HG03045 (cell line): ENCODE data around the gene CELA2B.

Experiments used
- ATAC-seq: cut with Tn5 transposase; IDR thresholded peaks from one replicate; pipeline ENCODE4 v1.9.1; 2021; ENCODE audit warnings: mild to moderate bottlenecking, moderate library complexity; ENCODE audit not compliant: unreplicated experiment

CELA2B gene

GRCh38 chr1:15524021-15524282 lies 48.0 kb downstream of the CELA2B start, which contains the start of gene CASP9:
TSS of gene CASP9 (minus strand) at chr1:15524215. CDS start at chr1:15524200, 15 bp downstream.
- no peak for ATAC-seq

GRCh38 chr1:15524283-15525049 lies 48.6 kb downstream of the CELA2B start:
- peak; percentile 46 for ATAC-seq

GRCh38 chr1:15525050-15526020 lies 49.4 kb downstream of the CELA2B start:
- no peak for ATAC-seq

GRCh38 chr1:15526021-15526489 lies 50.2 kb downstream of the CELA2B start:
- ATAC-seq: no peak

DNA sequence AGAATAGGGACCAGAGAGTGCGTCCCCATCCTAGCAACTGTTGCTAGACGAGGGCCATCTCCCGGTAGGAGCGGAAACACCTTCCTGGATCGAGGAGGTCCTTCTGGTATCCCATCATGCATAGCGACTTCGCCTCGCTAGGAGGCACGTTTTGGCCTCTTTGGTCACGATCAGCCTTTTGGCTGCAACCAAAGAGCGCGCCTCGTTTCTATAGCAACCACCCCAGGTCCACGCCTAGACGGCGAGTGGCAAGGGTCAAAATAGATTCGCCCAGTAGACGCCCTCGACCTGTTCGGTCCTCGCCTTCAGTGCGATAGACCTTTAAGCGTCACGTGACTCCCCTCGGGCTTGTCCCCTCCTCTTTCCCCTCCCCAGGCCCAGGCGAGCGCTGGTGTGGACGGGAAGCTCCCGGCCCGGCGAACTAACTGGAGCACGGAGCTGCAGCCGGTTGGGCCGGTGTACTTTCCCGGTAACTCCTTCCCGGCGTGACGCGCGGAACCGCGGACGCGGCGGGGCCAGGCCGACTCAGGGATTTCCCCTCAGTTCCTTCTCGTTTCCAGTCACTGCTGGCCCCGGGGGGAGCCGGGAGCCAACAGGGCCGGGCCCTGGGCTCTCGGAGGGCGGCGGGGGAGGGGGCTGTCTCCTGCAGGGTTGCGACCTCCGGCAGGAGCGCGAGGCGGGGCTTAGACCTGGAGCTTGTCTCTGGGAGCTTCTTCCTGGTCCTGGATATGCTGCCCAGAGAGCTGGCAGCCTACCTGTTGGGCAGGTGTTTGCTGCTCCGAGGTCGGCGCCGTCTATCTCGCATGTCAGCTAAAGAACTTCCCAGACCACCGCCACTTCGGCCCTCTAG lies 50.8 kb downstream of the CELA2B start, which contains the start of gene DNAJC16:
DNAJC16 (plus strand) TSS at position 359 of the 850 bp plus-strand sequence. CDS start 2,258 bp downstream, outside the sequence.
- peak; percentile 51 for ATAC-seq

DNA sequence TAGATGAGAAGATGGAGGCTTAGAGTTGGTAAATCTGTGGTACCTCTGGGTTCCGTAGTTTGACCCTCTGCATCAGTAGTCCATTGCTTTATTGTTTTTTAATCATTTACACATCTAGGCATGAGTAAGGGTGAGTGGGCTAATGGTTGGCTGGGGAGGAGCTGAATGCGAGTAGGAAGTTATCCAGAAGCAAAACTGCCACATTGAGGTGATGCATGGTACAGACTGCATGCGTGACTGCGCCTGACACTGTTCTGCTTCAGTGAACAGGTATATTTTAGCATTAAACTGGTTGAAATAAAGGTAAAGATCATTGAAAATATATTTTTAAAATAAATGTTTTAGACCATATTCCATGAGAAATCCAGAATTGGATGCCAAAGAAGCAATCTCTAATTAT lies 55.1 kb downstream of the CELA2B start:
- no peak for ATAC-seq

DNA sequence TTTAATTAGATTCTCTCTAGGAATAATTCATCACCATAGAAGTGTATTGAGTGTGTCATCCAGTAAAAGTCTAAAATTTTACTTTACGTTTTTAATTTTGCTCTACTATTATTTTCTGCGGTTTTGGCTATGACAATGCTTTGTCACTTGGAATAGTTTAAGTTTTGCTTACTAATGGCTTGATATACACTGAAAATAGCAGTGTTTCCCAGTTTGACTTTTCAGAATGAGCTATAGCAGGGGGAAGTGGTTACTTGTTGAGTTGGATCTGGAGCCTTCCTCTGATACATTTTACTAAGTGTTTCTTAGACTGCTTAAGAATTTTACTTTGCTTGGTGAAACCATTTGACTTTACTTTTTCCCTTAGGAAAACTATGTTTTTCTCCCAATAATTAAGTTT lies 55.8 kb downstream of the CELA2B start:
- ATAC-seq: no peak

- ATAC-seq: no peak
These were observed 62.9 kb downstream of the CELA2B start for GRCh38 chr1:15538771-15539170.

- no peak for ATAC-seq
These were observed 64.3 kb downstream of the CELA2B start for GRCh38 chr1:15540186-15540585.
